PC-3 (cell line): ENCODE data around the gene PANK1. TPM values are rescaled to one million over a fixed set of nuclear protein-coding genes. Genes with fewer than 3 reads are reported as not detected.
A peak's percentile ranks its signal among the peaks of the same experiment; 100 is the strongest.

Source experiments
- ATAC-seq: fragments of 200-7000 bp; cut with Tn5 transposase; 2 replicates; pipeline ENCODE4 v1.9.1; 2020; ENCODE audit warnings: mild to moderate bottlenecking, moderate library complexity
- BruUV-seq: library from RNA; stranded (reverse); fragments of 400-500 nt; replicated peaks from 2 replicates; lab custom pipeline; 2021; lab: Mats Ljungman, UMichigan
- CTCF ChIA-PET: fragments of 300-600 bp; sonication (Branson Sonifier 250); formaldehyde crosslinking; loops from one replicate; lab custom pipeline; 2022; ENCODE audit warnings: antibody characterized with exemption; lab: Charles Lee
- POLR2A ChIA-PET: fragments of 300-600 bp; sonication (Branson Sonifier 250); formaldehyde crosslinking; loops from one replicate; lab custom pipeline; 2022; ENCODE audit warnings: antibody characterized with exemption; ENCODE audit not compliant: unreplicated experiment; lab: Charles Lee
- DNase-seq: peaks from one replicate; pipeline ENCODE4 v3.0.0-alpha.2; 2015
- H2AFZ ChIP-seq: fragments of 300-600 bp; sonication (generic); 2 replicates; pipeline ENCODE4 v1.6.0; 2016; ENCODE audit warnings: antibody characterized with exemption, low read length
- H3F3A ChIP-seq: fragments of 300-600 bp; sonication (generic); one replicate; pipeline ENCODE4 v1.6.0; 2017; ENCODE audit warnings: antibody characterized with exemption, low read length, control low read depth, mild to moderate bottlenecking; ENCODE audit not compliant: unreplicated experiment
- H3K27ac ChIP-seq: fragments of 300-600 bp; sonication (generic); 2 replicates; pipeline ENCODE4 v1.5.1; 2016; ENCODE audit warnings: mild to moderate bottlenecking, low read length
- H3K27me3 ChIP-seq: fragments of 300-600 bp; sonication (generic); 2 replicates; pipeline ENCODE4 v1.6.1; 2016; ENCODE audit warnings: low read length, mixed read lengths
- H3K36me3 ChIP-seq: fragments of 300-600 bp; sonication (generic); 2 replicates; pipeline ENCODE4 v1.6.1; 2016; ENCODE audit warnings: low read depth, mixed run types, low read length, mixed read lengths
- H3K4me1 ChIP-seq: fragments of 300-600 bp; sonication (generic); 2 replicates; pipeline ENCODE4 v1.5.1; 2016; ENCODE audit warnings: low read length; ENCODE audit not compliant: insufficient read depth
- H3K4me2 ChIP-seq: fragments of 300-600 bp; sonication (generic); 2 replicates; pipeline ENCODE4 v1.6.0; 2016; ENCODE audit warnings: low read length
- H3K4me3 ChIP-seq: fragments of 300-600 bp; sonication (generic); 2 replicates; pipeline ENCODE4 v1.5.1; 2016; ENCODE audit warnings: mild to moderate bottlenecking, low read length, mixed read lengths
- H3K79me2 ChIP-seq: fragments of 300-600 bp; sonication (generic); 2 replicates; pipeline ENCODE4 v1.6.1; 2017; ENCODE audit warnings: low read length, mixed read lengths
- H3K9ac ChIP-seq: fragments of 300-600 bp; sonication (generic); 2 replicates; pipeline ENCODE4 v1.6.0; 2016; ENCODE audit warnings: mild to moderate bottlenecking, low read length
- H3K9me2 ChIP-seq: fragments of 300-600 bp; sonication (generic); replicated peaks from 2 replicates; pipeline ENCODE4 v1.6.1; 2016; ENCODE audit warnings: mixed run types, low read length, mixed read lengths
- H3K9me3 ChIP-seq: fragments of 300-600 bp; sonication (generic); 2 replicates; pipeline ENCODE4 v1.6.1; 2016; ENCODE audit warnings: low read length, mixed read lengths
- H4K20me1 ChIP-seq: fragments of 300-600 bp; sonication (generic); 2 replicates; pipeline ENCODE4 v1.6.1; 2016; ENCODE audit warnings: low read length, mixed read lengths
- CTCF ChIP-seq: fragments of 300-600 bp; sonication (generic); conservative IDR thresholded peaks from 2 replicates; pipeline ENCODE4 v1.5.1; 2017; ENCODE audit warnings: antibody characterized with exemption, low read depth, mild to moderate bottlenecking, low read length
- EZH2 ChIP-seq: fragments of 300-600 bp; sonication (generic); IDR thresholded peaks from one replicate; pipeline ENCODE4 v1.6.1; 2017; ENCODE audit warnings: antibody characterized with exemption, mild to moderate bottlenecking, low read length; ENCODE audit not compliant: unreplicated experiment
- EZH2phosphoT487 ChIP-seq: fragments of 300-600 bp; sonication (generic); IDR thresholded peaks from 2 replicates; pipeline ENCODE4 v1.6.1; 2018; ENCODE audit warnings: mild to moderate bottlenecking, antibody characterized with exemption, low read length, borderline replicate concordance
- intact Hi-C: fragments of 100-400 bp; cut with micrococcal nuclease; formaldehyde crosslinking; loops from 2 replicates; pipeline ENCODE4 v1.9.0; 2023
- total RNA-seq: library from RNA; depleted of rRNA; stranded (reverse); fragments of >200 nt; gene quantifications from 2 replicates; pipeline ENCODE4 v1.2.3, GENCODE V29; 2014

The PANK1 gene
- total RNA-seq, 1 experiment from 2014 or later: 3.9 TPM

- BruUV-seq: no TSS peak
- Histone ChIP-seq H3K36me3 (no peaks in the 10 kb centered on the region), H3K4me1 (peaks cover 35% of the 10 kb centered on the region), H3K79me2 (no peaks in the 10 kb centered on the region), H3F3A (no peaks in the 10 kb centered on the region), H3K4me2 (no peak overlapping the region), H4K20me1 (no peaks in the 10 kb centered on the region), H3K27me3 (no peaks in the 10 kb centered on the region), H3K4me3 (no peak overlapping the region), H3K9ac (no peak overlapping the region), H3K9me2 (no peaks in the 10 kb centered on the region), H3K9me3 (no peaks in the 10 kb centered on the region), H2AFZ (no peak overlapping the region), H3K27ac (no peak overlapping the region)
- DNase-seq: peak; percentile 27
- CTCF ChIA-PET: no interaction called here
- ATAC-seq: no peak
- peak; percentile 41; the same call in 1 of the 2 replicates for TF ChIP-seq CTCF
- TF ChIP-seq EZH2: no peak
- intact Hi-C loops: loop anchor here (2.0 kb wide), 1 partner anchor 129 kb away; no protein-coding TSS in a partner anchor
- POLR2A ChIA-PET: interaction anchor here (0.9 kb wide), 1 partner anchor 33 kb away, joined by 3 read pairs; no protein-coding TSS in a partner anchor
These were observed 89.2 kb downstream of the PANK1 start for GRCh38 chr10:89555688-89556445.

GRCh38 chr10:89554433-89554832 is 90.6 kb downstream of the PANK1 start:
- Histone ChIP-seq H2AFZ (no peak overlapping the region), H3K4me3 (no peak overlapping the region; the same call in 1 of the 2 replicates), H3K79me2 (no peaks in the 10 kb centered on the region), H3K4me1 (peaks cover 41% of the 10 kb centered on the region), H4K20me1 (no peaks in the 10 kb centered on the region), H3K4me2 (peak overlapping the region; percentile 72), H3K27me3 (no peaks in the 10 kb centered on the region), H3K27ac (peak overlapping the region; percentile 85), H3K36me3 (no peaks in the 10 kb centered on the region), H3F3A (no peaks in the 10 kb centered on the region), H3K9me2 (no peaks in the 10 kb centered on the region), H3K9ac (no peak overlapping the region; the same call in 1 of the 2 replicates), H3K9me3 (no peaks in the 10 kb centered on the region)
- no TSS peak for BruUV-seq
- peak; percentile 46 for ATAC-seq
- DNase-seq: peak; percentile 68
- TF ChIP-seq CTCF: no peak
- no peak for TF ChIP-seq EZH2
- TF ChIP-seq EZH2phosphoT487: no peak
- POLR2A ChIA-PET: no interaction called here
- CTCF ChIA-PET: interaction anchor here (0.8 kb wide), 1 partner anchor 88 kb away, joined by 3 read pairs; no protein-coding TSS in a partner anchor
- intact Hi-C loops: loop anchor here (2.0 kb wide), 1 partner anchor 128 kb away; no protein-coding TSS in a partner anchor
